Measurements from ENCODE around the gene GRAP2.
A peak's percentile ranks its signal among the peaks of the same experiment; 100 is the strongest.

Gene GRAP2

DNA sequence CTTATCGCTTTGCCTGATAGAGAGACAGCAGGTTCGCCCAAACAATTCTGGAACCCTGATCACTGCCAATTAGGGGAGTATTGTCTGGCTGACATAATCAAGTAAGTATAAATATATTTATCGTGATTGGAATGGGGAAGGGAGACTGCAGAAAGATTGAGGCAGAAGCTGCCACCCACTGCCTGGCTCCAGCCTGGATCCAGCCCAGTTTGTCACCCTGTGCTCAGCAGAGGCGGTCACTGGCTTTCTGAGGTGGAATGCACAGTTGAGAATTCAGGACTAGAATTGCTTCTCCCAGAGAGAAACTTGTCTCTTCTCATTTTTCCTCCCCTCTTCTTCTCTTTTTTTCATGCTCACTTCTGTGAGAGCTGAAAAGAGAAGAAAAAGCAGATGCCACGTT, 25.9 kb downstream of the GRAP2 start:
- no peak for DNase-seq

DNA sequence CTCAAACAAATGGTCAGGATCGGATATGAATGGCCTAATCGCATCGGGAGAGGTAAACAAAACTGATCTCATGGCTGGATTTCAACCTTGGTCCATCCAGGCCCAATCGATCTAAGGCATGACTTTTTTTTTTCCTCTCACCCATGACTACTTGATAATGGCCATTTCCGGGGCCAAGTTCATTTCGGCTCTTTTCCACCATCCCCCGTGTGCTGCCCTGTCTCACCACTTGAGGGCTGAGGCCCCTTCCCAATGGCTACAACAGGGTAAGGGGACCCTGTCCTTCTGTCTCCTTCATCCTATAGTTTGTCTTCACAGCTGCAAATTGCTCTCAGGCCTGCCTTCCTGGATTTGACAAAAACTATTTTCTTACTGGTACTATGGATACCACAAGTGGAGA, 26.7 kb downstream of the GRAP2 start:
- no peak for DNase-seq

DNA sequence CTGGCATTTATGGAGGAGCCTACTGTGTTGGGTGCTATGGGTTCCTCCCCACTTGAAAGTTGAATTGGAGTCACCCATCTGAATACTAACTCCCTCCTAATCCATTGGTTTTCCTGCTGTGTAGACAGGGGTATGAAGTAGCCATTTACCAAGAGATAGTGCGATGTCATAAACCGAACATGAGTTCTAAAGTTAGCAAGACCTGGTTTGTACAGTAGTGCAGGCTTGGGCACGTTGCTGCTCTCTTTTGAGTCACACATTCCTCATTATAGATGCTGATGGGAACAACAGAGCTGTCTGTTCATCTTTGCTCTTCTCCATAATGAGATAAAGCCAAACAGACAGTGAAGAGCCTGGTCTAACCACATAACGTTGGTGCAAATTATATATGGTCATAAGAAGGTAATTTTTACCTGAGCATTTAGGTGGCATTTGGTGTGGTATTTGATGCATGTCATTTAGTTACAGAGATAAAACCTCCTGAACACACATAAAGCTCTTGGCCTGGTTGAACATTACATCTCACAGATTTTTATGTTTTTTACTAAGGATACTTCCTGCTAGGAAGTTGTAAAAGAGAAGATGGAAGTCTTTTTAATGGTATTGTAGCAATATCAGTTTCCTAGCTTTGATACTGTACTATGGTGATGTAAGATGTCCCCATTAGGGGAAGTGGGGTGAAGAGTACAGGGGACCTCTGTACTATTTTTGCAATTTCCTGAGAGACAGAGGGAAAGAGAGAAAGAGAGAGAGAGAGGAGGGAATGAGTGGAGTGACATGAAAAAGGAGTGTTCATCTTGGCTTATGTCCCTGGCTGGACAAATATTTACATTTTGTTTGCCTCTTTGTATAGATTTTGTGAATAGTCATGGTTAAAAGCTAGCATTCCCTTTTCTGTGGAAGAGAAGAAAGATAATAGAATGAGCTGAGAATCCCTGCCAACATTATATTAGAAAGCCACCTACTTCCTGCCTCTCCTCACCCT, 27.9 kb downstream of the GRAP2 start:
- no peak for DNase-seq

DNA sequence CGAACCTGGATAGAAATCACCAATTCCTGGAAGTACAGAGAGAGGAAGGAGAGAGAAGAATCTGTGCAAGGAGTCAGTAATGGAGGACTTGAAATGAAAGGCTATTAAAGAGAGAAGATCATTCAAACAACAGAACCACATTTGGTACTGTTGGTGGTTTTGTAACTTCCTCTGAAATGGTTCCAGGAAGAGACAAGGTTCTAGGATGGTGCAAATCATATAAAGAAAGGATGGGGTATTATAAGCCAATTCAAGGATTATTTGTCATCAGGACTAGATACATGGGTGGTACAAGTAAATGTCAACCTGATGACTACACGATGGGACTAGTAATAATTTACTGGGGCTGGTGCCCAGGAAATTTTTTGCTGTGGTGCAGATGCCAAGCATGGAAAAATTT, 30.4 kb downstream of the GRAP2 start:
- no peak for DNase-seq

DNA sequence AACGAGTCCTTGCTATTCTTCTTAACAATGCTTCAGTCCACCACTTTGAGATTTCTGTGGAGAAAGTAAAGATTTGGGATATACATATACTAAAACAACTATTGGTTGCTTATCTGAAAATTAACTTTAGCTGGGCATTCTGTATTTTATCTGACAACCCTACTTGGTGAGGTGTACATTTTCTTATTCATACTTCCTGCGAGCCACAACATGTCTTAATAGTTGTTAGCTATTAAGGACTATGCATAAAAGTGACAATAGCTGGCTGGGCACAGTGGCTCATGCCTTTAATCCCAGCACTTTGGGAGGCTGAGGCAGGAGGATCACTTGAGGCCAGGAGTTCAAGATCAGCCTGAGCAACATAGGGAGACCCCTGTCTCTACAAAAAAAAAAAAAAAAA, 31.3 kb downstream of the GRAP2 start:
- DNase-seq = no peak

DNA sequence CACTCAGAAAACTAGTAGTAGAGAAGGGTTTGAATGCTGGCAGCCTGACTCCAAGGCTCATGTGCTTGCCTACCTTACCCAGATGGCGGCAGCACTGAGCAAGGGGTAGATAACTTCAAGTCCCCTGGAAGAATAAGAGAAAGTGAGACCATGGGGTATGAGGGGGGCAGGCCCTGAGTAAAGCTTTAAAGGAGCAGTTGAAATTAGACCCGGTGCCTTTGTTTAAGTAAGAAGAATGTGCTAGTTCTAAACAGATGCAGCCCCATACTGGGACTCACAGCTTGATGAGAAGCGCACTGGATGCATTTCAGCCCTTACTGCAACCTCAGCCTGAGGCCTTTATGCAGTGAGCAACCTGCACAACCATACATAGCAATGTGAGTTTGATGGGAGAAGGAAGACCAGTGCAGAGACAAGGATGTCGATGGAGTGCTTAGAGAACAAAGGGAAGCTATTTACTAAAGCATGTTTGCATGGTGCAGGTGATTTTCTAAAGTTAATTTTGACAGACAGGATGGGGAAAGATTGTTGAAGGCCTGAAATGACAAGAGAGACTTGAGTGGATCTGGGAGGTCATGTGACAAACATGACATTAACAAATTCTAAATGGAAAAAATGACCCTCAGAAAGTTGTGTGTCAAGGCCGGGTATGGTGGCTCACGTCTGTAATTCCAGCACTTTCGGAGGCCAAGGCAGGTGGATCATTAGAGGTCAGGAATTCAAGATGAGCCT, 32.2 kb downstream of the GRAP2 start:
- DNase-seq = no peak

DNA sequence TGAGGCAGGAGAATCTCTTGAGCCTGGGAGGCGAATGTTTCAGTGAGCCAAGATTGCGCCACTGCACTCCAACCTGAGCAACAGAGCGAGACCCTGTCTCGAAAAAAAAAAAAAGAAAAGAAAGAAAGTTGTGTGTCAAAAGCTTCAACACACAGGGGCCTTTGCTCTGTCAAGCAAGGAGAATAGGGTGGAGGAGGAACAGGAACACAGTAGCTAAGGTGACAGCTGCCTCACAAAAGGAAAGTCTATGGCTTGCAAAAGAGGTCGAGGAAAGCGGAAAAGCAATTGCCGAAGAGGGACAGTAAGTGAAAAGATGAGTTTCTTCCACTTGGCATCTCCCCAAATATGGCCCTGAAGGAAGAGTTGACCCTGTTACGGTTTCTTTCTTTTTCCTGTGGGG, 32.9 kb downstream of the GRAP2 start:
- no peak for DNase-seq

DNA sequence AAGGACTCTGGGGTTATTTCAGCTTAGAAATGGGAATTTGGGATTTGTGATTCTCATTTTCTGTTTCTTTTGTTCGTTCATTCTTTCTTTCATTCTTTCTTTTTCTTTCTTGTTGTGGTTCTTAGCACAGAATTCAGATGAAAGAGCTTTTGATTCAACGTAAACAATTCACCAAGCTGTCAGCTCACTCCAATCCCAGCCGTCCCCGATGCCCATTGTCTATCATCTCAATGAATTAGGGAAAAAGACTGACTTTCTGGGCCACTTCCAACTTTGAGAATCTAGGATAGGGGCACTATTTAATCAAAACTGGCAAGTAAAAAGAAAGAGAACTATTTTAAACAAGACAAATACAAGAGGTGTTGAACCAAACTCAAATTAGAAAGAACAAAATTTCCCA, 34.2 kb downstream of the GRAP2 start:
- no peak for DNase-seq

DNA sequence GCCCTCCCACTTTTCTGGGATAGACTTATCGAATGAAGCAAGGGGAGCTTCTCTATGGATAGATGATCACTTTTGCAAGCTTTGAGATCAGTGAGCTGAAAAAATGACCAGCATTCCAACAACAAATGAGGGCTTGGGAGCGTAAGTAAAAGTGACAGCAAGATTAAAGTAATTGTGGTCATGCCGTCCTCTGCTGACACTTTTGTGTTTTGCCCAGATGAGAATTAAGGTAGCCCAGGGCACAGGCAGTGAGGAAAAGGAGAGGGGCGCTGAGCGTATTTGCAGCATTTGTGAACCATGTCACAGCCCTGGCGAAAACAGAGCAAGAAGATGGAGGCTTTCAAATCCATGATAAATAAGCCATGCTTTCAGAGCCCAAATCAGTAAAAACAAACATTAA, 34.7 kb downstream of the GRAP2 start:
- DNase-seq = no peak

DNA sequence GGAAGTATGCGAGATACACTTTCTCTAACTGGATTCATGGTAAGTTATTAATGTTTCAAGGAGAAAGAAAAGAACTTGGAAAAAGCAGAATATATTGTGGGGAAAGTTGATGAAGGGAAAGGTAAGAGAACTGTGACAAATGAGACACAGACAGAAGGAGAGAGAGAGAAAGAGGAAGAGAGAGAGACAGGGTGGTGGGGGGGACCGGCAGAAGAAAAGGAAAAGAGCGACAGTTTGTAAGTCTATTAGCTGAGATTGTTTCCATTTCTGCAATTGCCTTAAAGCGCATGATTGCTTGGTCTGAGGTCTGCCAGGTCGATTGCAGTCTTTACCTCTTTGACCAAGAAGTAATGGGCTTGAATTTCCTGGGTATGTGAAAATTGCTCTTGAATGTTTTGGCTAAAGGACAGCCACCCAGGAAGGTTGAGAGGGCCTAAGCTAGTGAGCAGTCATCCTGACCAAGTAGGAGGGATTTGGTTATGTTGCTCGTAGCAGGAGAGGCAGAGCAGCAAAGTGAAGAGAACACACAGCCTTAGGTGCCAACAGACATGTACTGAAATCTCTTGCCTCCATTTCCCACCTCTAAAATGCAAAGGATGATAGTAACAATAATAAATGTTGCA, 35.8 kb downstream of the GRAP2 start:
- DNase-seq = no peak

DNA sequence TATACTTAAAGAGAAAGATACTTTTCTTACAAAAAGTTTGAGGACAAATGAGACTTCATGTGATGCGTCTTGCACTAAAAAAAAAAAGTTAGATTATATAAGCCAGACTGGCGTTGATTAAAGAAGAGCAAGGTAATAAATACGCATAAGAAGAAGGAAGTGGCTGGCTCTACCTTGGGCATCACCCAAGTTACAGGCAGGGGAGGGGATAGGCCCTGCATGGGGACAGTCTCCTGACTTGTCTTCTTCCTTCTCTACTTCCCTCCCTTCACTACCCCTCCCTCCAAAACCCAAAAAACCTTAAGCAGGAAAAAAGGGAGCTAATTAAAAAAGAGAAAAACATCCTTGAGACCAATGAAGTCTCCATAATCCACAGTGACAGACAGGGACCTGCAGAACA, 37.0 kb downstream of the GRAP2 start:
- DNase-seq = no peak

DNA sequence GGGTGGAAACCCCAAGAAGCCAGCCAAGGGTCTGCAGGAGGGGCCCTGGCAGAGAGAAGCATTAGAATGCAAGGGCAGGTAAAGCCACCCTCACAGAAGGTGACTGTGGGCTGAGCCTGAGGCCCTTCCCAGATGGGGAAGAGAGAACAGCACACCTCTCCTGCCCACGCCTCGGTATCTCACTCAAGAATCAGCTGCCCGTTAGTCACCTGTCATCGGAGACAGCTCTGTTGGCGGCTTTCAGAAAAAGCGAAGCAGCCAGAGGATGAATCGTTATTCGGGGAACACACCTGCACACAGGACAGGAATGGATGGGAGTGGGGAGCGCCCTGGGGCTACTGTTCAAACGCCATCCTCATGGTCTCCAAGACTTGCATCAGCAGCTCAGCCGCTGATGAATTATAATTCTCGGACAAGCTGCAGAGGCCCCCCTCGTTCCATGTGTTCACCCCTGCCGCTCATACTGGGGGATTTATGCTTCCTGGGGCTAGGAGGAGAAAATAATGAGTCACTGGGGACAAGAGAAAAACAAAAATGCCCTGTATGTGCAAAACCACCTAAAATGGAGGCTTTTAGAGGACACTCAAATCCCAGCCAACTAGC, 37.7 kb downstream of the GRAP2 start:
- DNase-seq = no peak

DNA sequence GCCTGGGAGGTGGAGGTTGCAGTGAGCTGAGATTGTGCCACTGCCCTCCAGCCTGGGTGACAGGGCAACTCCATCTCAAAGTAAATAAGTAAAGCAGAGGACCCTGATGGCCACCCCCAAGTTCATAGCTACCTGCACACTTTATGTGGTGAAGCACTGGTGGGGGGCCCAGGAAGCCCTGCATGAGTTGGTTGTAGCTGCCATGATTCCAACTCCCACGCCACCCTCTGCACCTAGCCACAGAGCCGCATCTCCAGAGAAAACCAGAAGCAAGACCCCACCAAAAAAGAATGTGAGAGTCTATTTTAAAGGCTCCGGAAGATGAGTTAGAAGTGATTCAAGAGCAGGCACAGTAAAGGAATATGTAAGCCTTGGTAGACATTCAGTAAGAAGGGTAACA, 38.9 kb downstream of the GRAP2 start:
- no peak for DNase-seq

DNA sequence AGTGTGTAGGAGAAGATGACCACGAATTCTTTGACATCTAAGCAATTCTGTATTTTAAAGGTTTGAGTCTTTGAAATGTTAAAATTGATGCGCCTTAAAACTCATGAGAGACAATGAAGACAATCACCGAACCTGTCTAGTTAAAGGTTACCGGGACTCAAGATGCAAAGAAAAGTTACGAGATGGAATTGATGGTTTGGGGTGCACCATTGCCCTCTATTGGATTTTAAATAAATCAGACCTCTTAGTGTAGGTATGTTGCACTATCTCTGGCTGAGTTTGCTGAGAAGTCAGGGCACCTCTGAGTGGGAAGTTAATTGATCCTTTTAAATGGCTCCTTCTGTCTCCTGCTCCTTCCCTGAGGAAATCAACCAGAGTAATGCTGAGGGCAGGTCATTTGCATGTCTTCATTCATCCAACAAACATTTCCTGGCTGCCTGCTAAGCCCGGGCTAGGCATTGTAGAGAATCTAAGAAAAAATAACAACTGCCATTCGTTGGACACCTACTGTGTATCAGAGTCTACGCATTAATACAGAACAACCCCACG, 39.9 kb downstream of the GRAP2 start:
- DNase-seq = no peak

DNA sequence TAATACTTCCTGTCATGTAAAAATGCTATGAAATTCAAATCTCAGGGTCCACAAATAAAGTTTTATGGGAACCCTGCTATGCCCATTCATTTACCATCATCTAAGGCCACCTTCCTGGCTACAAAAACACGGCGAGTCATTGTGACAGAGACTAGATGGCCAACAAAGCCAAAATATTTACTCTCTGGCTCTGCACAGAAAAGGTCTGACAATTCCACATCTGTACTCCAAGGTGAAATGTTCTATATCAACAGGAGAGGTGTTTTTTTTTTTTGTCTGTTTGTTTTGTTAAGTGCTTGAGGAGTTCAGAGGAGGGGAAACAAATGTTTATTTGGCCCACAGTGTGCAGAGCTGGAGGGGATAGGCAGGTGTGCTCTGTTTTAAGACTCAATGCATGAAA, 40.7 kb downstream of the GRAP2 start:
- peak; percentile 83 for DNase-seq

DNA sequence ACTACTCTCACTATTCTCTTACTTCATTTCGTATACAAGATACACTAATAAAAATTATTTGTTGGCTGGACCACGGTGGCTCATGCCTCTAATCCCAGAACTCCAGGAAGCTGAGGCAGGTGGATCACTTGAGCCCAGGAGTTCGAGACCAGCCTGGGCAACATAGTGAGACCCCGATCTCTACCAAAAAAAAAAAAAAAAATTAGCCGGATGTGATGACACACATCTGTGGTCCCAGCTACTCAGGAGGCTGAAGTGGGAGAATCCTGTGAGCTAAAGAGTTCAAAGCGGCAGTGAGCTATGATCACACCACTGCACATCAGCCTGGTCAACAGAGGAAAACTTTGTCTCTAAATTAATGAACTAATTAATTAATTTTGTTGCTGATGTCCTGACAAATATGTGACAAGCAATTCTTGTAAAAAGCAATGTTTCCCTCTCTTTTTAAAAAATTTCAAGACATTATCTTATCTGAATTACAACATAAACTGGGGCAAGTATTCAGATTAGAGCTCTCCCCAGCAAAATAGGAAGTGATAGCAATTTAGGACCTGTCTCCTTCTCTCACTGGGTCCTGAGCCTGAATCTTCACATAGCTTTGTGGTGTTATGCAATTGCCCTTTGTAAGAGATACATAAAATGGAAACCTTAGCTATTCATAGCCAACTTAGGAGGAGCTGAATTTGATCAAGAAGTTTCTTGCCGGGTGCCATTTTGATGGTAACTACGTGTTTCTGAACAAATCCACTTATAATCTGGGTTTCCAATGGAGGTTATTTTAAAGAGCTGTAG, 41.8 kb downstream of the GRAP2 start:
- DNase-seq = no peak

DNA sequence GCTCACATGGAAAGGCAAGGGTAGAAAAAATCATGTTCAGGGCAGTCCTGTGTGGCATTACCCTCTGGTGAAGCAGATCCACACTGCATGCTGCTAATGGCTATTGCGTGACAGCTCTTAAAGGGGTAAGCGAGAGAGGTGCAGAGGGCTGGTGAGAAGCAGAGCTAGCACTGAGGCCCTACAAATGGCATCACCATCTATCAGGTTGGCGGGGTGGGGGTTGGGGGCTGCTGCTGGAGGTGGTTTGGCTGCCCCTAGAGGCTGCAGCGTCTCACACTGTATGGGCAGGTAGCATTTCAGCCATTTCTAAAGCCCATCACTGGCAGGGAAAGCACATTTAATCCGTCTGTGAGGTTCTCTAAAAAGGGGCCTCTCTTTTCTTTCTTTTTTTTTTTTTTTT, 42.5 kb downstream of the GRAP2 start:
- DNase-seq = peak; percentile 40

DNA sequence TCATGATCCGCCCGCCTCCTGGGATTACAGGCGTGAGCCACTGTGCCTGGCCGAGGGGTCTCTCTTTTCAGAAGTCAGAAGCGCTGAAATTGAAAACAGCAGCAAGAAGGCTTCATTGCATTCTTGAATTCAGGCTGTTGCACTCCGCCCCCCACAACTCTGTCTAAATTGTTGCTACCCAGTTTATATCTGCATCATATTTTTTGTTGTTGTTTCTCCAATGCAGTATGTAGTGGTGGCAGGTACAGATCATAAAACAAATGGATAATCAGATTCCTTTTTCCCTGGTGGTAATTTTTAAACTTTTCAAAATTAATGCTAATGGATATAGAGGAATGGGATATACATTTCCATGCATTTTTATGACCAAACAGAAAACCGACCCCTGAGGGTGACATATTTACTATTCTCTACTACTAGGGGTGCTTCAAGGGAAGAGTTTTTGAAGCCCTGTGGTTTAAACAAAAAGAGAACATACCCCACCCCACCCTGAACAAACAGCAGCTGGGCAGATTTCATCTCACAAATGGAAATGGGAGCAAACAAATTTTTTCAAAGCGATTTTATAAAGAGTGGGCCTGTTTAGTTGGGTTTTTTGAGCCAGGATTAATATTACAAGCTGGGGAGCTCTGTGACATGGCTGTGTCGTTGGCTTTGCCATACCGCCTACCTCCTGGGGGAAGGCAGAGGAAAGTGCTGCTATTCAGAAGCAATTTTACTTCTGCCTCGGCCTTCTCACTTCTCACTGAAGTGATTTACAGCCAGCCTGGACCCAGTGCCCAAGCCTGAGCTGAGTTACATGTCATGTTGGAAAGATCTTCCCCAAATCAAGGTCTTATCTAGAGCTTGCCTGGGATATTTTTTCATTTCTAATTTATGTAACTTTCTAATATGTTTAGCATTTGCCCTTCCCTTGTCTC, 43.3 kb downstream of the GRAP2 start:
- no peak for DNase-seq

DNA sequence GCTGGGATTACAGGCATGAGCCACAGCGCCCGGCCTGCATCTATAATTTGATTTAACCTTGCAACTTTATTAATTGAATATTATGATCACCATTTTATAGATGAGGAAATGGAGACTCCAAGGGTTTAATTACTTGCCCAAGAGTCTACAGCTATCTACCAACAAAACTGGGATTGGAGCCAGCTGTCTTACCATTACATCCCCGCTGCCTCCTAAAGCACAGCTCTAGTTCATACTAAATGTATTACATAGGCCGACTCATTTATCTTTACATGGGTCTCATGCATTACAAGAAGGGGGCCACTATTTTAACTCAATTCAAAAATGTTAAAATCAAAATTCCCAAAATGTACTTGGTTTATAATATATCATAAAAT, 45.2 kb downstream of the GRAP2 start:
- DNase-seq = peak; percentile 22

DNA sequence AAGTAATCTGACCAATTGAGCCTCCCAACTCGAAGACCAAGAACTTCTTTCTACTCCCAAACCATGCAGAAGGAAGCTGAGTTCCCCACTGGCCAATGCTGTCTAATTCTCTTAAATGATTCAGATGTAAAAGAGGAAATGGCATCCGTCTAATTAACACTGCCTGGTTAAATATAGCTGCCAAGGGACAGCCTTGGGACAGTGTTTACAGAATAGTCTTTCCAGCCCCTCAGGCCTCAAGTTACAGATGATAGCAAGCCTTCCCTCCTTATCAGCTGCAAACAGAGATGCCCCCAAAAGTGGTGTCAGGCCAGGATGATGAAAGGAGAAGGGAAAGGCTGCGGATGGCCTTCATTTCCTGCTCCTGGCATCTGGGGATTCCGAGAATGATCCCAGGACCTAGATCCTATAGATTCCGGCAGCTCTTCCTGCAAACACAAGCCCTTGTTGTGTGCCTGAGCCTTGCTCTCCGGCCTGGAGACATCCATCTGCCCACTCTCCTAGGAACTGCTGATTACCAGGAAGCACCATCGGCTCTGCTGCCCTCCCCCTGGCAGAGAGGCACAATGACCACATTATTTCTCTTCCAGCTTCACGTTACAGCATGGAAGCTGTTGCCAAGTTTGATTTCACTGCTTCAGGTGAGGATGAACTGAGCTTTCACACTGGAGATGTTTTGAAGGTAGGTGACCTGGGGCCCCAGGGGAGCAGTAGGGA, 45.8 kb downstream of the GRAP2 start:
- peak; percentile 89 for DNase-seq
